HTERT RPE-1 (cell line): Measurements from ENCODE around the gene ASB18.

Source experiments
- in situ Hi-C: fragments of 300-500 bp; cut with MboI; formaldehyde crosslinking; loops from 4 replicates; pipeline ENCODE4 v1.14.3; 2020; ENCODE audit warnings: low sequenced_read_pairs

ASB18 gene

GRCh38 chr2:236242057-236242495 is 22.1 kb downstream of the ASB18 start:
- in situ Hi-C loops = no loop called here

GRCh38 chr2:236241181-236242056 is 22.8 kb downstream of the ASB18 start:
- in situ Hi-C loops = no loop called here

- in situ Hi-C loops = no loop called here
Observed at GRCh38 chr2:236240228-236240990, 23.8 kb downstream of the ASB18 start.

- in situ Hi-C loops = no loop called here
Observed at GRCh38 chr2:236239276-236240065, 24.7 kb downstream of the ASB18 start.

- in situ Hi-C loops = no loop called here
Observed at GRCh38 chr2:236238751-236239150, 25.5 kb downstream of the ASB18 start.

GRCh38 chr2:236237468-236238190 is 26.6 kb downstream of the ASB18 start:
- in situ Hi-C loops = no loop called here

GRCh38 chr2:236236559-236237452 is 27.4 kb downstream of the ASB18 start:
- in situ Hi-C loops = no loop called here

- in situ Hi-C loops = no loop called here
Observed at GRCh38 chr2:236229186-236229585, 35.0 kb downstream of the ASB18 start.

- in situ Hi-C loops = no loop called here
Observed at GRCh38 chr2:236223675-236224074, 40.5 kb downstream of the ASB18 start.

- in situ Hi-C loops = no loop called here
Observed at GRCh38 chr2:236221798-236222197, 42.4 kb downstream of the ASB18 start.

- in situ Hi-C loops = no loop called here
Observed at GRCh38 chr2:236219411-236219810, 44.8 kb downstream of the ASB18 start.

- in situ Hi-C loops = no loop called here
Observed at GRCh38 chr2:236217926-236218325, 46.3 kb downstream of the ASB18 start.

GRCh38 chr2:236216711-236217110 is 47.5 kb downstream of the ASB18 start:
- in situ Hi-C loops = no loop called here

GRCh38 chr2:236215761-236216333 is 48.4 kb downstream of the ASB18 start:
- in situ Hi-C loops = no loop called here

- in situ Hi-C loops = no loop called here
Observed at GRCh38 chr2:236215196-236215595, 49.0 kb downstream of the ASB18 start.

- in situ Hi-C loops = no loop called here
Observed at GRCh38 chr2:236214376-236214995, 49.7 kb downstream of the ASB18 start.

GRCh38 chr2:236211296-236211695 is 52.9 kb downstream of the ASB18 start:
- in situ Hi-C loops = no loop called here

- in situ Hi-C loops = no loop called here
Observed at GRCh38 chr2:236210536-236210935, 53.7 kb downstream of the ASB18 start.

- in situ Hi-C loops = no loop called here
Observed at GRCh38 chr2:236209996-236210395, 54.2 kb downstream of the ASB18 start.
